Fibroblast of the conjunctiva (primary cell): ENCODE data around the gene MCM10.

Source experiments
- DNase-seq: peaks from one replicate; pipeline ENCODE4 v3.0.0-alpha.2; 2010; ENCODE audit warnings: low read depth

Gene MCM10

DNA sequence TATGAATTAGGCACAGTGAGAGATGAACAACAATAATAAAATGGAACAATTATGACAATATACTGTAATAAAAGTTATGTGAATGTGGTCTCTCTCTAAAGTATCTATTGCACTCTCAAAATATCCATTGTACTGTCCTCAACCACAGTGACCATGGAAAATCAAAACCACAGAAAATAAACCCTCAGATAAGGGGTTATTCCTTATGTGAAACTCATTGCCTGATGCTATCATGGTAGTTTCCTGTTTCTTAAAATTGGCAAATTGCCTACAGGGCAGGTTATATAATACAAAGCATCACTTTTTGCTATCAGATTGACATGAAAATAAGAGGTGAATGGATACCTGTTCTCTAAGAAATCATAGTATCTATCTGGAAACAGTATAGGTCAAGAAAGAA, 3.8 kb downstream of the MCM10 start:
- DNase-seq, result no peak

DNA sequence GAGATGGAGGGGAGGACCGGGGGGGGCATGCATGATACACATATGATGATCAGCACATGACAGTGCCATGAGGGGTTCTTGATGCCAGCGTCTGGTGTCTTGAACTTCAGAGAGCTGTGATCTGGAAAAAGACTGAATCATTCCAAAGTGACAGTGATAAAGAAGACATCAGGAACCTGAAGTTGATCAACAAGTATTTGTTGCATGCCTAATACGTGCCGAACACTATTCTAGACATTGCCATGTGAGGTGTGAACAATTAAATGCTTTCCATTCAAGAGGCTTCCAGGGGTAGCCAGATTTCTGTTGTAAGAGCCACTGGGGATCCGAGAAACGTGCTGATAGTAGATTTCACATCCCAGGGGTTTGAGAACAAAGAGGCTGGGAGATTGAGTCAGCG, 6.2 kb downstream of the MCM10 start:
- DNase-seq, result no peak

DNA sequence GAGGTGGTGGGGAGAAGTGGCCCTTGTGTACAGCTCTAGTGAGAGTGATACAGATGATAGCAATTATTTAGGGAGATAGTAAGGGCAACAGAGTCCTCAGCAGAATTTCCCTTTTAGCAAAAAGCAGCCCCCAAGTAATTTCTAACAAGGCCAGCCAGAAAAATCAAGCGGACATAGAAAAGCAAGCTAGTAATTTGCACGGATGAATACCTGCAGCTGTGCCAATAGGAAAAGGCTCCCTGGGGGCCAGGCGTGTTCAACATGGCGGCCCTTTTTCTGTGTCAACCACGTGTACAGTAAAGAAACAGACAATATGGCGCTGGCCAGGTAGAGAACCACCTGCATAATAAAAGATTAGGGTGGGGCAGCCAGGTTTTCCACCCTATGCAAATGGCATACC, 7.4 kb downstream of the MCM10 start:
- DNase-seq, result no peak

DNA sequence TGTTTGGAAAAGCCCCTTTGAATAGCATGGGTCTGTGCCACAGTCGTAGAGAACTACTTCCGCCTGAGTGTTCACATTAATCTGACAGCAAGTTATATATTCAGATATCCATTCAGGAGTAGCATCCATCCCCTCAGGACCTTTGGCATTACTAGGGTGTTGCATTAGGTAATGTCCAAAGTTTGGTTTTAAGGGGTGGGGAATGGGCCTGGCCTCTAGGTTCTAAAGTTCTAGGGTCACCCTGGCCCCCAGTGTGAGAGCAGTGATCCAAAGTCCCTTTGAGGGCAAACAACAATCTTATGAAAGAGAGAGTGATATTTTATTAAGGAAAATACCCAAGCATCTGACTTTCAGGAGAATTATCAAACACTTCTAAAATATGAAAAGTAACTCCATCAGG, 12.3 kb downstream of the MCM10 start:
- no peak for DNase-seq

DNA sequence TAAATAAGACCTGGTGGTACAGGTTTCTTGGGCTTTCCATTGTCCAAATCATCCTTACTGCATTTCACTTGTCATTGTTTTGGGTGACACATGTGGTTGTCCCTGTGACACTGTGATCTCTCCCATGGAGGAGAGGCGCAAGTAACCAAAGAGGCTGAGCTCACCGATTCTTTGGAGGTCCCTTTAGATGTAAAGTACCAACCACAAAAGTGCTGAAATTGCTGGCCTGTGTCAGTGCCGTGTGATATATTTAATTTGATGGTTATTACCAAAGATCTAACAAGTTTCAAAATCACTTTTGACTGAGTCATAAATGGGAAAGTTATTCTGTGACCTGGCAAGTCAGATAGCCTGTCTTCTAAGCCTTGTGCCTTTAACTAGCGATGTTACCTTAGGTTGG, 19.4 kb downstream of the MCM10 start:
- DNase-seq, result no peak

DNA sequence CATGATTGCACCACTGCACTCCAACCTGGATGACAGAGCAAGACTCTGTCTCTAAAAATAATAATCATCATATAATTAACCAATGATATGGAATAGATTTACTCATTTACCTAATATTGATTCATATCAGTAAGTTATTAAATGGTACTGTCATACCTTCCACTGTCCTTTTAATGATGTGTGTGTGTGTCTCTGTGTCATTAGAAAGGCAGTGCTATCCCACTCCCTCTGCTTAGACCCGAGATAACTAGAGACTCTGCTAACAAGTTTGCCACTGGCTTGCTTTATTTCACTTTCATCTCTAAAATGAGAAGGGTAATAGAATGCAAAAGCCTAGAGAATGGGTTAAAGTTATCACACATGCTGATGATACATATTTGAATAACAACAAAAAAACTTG, 21.1 kb downstream of the MCM10 start:
- DNase-seq, result no peak

DNA sequence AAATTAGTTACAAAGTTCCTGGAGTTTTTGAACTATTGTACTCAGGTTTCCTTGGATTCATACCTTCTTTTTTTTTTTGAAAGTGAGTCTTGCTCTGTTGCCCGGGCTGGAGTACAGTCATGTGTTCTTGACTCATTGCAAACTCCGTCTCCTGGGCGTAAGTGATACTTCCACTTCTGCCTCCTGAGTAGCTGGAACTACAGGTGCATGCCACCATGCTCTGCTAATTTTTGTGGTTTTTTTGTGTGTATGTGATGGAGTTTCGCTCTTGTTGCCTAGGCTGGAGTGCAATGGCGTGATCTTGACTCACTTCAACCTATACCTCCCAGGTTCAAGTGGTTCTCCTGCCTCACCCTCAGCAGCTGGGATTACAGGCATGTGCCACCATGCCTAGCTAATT, 22.3 kb downstream of the MCM10 start:
- DNase-seq, result no peak

DNA sequence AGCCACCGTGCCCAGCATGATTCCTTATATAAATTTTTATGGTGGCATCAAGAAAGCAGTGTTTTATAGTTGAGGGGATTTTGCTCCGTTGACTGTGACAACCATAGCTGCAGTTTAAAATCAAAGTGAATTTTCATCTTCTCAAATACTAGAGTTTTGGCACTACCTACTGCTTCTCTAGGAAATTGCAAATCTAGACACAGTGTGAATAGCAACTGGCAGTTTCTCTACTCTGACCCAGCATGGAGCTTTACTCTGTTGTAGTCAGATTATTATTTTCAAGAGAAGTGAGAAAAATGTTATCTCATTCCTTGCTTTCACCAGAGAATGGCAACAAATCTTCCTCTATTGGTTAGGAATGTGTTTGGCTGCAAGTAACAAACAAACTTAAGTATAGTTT, 22.9 kb downstream of the MCM10 start:
- no peak for DNase-seq

DNA sequence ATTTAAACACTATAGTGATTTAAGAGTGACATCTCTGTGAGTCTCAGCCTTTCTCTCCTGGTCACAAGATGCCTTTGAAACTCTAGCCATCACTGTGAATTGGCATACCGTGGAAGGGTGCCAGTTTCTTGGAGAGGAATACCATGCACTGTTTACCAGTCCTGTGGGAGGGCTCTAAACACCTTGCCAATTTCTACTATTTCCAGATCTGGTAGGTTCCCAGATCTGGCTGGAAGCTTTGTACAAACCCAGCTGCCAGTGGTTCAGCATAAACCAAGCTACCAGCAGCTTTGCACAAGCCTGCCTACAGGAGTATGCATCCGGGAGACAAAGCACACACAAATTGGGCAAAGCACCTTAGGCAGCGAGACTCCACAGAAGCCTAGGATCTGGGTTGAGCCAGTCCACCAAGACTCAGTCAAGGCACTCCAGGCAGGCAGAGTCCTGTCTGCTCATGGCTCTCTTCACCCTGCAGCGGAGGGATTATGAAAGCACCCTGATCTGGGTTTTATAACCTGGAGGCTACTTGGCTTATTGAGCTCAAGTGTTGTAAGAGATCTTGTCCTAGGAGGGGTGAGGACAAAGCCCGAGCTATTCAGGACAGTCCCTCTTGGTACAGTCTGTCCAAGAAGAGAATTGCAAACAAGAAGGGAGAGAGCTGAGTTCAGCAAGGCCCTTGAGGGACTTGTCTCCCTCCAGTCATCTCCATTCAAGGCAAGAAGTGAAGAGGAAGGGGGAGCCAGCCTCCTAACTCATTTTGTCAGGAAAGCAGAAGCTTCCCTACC, 23.6 kb downstream of the MCM10 start:
- no peak for DNase-seq

DNA sequence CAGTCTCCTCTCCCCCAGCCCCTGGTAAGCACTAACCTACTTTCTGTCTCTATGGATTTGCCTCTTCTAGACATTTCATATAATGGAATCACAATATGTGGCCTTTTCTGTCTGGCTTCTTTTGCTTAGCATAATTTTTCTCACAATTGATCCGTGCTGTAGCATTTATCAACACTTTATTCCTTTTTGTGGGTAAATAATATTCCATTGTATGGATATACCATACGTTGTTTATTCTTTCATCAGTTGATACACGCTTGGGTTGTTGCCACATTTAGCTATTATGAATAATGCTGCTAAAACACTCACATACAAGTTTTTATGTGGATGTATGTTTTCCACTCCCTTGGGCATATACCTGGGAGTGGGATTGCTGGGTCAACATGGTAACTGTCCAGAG, 25.8 kb downstream of the MCM10 start:
- DNase-seq, result no peak

DNA sequence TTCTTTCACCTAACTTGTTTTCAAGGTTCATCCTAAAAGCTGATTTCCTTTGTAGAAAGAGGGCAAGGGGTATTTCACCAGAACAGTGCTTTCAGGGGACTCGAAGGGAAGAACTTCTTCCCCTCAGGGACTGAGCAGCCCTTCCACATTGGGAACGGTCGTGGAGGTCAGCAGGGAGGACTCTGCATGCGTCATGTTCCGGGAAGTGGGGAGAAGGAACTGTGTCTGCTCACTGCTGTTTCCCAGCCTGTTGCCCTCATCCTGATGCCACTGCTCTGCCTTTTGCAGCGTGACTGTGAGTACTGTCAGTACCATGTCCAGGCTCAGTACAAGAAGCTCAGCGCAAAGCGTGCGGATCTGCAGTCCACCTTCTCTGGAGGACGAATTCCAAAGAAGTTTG, 27.2 kb downstream of the MCM10 start:
- DNase-seq, result no peak

DNA sequence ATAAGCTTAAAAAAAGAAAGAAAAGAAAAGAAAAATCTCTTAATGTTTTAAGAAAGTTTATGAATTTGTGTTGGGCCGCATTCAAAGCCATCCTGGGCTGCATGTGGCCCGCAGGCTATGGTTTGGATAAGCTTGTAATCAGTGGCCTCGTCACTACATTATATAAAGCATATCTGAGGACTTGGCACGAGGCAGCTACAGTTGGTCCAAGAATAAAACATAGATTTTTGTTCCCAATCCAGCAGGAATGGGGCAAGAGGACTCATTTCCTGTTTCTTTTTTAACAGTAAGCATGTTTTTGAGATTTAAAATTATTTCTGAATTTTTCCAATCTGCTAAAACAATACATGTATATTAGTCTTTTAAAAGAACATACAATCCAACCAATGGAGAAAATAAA, 28.6 kb downstream of the MCM10 start:
- DNase-seq, result no peak

DNA sequence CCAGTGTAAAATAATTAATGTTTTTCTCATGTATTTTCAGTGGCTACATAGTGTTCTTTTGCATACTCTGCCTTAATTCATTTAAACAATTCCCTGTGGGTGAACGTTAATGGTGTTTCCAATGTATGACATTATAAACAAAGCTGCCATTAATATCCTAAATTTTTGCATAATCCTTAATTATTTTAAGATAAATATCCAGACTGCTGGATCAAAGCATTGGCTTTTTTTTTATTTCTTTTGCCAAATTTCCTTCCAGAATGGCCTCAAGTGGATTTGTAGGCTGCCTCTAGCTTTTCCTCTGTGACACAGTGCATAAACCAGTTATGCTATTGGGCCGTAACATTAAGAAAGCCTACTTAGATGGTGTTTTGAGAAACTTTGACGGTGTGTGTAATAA, 29.5 kb downstream of the MCM10 start:
- no peak for DNase-seq

DNA sequence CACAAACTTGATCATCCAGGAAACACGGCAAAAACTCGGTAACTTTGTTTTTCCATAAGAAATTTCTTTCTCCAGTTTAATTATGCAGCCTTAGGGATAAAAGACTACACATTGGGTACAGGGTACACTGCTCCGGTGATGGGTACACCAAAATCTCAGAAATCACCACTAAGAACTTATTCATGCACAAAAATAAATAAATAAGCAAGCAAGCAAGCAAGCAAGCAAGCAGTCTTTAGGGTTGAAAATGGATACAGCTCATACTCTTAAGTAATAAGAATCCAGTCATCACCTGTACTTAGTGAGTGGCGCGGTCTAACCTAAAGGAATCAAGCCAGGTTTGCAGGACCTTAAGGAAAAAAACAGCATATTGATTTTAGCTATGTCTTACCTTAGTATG, 30.0 kb downstream of the MCM10 start:
- DNase-seq, result no peak

DNA sequence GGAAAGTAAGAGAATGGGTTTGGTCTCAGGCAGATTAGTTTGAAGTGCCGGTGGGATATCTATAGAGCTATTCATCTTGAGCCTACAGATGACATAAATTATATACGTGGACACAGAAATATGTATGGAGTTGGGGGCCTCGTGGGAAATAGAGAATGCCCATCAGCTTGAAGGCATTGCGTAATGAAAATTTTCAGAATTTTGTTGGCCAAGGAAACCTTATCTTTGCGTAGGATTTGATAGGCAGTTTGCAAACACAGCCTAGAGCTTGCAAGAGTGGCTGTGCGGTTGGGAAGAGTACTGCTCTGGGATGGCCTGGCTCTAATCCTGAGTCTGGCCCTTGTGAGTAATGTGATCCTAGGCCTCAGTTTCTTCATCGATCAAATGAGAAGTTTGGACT, 32.3 kb downstream of the MCM10 start:
- no peak for DNase-seq

DNA sequence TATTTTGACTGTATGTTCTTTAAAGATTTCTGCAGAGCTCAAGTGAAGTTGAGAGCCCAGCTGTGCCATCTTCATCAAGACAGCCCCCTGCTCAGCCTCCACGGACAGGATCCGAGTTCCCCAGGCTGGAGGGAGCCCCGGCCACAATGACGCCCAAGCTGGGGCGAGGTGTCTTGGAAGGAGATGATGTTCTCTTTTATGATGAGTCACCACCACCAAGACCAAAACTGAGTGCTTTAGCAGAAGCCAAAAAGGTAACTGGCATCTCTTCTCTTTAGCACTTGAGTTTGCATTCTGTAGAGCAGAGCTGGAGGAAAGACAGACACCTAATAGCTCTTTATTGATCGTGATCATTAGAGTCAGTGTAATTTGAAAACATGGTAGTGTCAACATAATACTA, 33.7 kb downstream of the MCM10 start:
- DNase-seq, result no peak

DNA sequence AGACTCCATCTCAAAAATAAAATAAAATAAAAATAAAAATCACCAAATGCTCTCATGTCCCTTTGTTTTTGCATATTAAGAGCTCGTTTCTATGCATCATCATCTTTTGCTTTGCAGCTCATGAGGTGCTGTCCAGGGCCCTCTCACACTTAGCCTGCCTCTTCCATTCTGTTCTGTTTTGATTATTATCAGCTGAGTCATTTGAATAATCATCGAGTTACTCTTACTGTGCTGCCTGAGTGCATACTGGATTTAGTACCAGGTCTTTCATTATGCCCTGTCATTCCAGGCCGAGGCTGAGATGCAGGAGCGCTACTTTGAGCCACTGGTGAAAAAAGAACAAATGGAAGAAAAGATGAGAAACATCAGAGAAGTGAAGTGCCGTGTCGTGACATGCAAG, 39.8 kb downstream of the MCM10 start:
- DNase-seq, result no peak

DNA sequence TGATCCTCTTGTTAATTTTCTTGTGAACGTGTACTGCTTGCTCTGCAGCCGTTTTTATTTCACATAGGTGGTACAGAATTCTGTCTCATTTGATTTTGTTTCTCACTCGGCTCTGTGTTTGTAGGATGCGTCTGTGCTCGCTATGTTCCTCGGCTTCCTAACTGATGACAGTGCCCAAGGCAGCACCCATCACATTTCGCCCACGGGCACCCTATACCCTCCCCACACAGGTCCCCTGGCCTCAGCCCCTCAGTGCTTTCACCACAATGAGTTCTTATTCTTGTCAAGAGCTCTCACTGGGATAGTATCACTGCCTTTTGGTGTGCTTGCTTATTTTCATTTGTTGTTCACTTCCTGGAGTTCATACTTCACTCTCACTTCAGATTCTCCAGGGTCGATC, 44.7 kb downstream of the MCM10 start:
- DNase-seq, result no peak

DNA sequence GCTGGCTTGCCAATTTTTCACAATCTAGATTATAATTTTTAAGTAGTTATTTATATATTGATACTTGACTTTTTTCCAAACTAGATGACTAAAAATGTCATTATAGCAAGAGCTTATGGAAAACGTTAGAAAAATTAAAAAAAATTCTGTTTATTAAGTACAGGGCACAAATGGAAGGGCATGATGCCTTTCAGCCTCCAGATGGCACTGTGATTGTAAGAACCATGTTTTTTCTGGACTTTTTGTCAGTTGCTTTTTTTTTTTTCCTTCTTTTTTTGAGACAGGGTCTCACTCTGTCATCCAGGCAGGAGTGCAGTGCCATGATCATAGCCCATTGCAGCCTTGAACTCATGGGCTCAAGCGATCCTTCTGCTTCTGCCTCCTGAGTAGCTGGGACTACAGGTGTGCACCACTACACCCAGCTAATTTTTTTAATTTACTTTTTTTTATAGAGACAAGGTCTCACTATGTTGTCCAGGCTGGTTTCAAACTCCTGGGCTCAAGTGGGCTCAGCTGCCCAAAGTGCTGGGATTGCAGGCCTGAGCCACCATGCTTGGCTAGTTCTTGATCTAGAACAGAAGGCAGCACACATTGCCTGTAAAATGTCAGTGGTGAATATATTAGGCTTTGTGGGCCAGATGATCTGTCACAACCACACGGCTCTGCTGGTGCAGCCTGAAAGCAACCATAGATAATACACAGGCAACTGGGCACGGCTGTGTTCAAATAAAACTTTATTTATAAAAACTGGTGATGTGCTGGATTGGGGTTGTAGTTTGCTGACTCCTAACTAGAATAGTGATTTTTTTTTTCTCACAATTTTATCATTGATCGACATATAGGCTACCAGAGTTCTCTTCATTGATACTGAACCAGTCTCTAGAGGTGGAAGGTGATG, 45.4 kb downstream of the MCM10 start:
- peak; percentile 51 for DNase-seq

DNA sequence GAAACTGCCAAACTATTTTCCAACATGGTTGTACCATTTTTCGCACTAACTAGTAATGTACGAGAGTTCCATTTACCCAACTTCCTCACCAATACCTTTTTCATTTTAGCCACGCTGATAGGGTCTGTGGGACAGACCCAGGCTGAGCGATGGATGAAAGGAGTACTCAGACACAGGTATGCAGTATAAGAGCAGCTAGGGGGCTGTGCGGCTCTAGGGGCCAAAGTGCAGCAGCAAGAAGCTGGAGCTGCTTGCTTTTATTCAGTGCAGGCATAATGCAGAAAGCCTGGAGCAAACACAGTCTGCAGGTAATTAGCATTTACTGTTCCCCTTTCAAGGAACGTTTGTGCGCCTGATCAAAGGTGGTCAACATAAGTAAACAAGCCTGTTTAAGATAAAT, 51.8 kb downstream of the MCM10 start:
- no peak for DNase-seq

DNA sequence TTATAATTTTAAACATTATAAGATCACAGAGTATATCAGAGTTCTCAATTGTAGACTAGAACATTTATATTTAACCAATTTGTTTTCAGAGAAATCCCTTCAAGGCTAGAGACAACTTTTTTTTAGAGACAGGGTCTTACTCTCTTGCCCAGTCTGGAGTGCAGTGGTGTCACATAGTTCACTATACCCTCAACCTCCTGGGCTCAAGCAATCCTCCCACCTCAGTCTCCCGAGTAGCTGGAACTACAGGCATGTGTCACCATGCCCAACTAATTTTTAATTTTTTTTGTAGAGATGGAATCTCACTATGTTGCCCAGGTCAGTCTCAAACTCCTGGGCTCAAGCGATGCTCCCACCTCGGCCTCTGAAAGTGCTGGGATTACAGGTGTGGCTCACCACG, 57.5 kb downstream of the MCM10 start:
- no peak for DNase-seq

DNA sequence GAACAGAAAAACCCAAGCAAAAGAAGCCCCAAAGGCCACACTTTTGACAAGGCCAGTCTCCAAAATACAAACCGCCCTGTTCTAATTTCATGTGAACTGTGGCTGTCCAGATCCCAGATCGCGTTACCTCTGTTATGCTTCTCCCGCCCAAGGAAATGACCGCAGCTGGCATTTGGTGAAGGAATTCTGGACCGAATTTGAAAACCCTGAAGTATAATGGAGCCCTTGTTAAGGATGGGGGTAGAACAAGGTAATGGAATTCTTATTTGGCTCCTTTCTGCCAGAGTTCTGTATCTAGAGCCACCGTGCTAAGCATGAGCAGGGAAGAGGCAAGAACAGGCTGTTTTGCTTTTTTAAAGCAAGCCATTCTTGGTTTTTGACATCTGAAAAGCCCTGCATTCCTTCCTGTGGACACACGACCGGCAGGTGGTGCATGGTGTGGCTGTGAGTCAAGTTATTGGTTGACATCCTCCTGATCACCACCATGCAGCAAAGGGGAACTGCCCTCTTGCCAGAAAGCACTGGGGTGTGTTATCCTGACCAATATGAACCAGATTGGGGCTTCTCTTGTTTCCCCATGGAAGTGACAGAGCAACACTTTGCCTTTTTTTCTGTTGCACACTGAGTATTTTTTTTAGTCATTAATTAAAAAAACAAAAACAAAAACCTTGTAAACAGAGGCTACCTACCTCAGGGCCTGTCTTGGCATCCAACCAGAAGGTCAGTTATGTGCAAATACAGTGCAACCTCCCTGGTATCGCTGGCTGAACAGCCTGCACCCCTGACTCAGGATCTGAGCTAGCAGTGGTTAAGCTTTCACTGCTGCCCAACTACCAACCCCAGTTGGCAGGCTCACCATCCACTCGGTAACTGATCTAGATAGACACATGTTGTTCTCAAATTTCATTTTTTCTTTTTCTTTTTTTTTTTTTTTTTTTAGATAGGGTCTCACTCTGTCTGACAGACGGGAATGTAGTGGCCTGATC, 58.6 kb downstream of the MCM10 start:
- DNase-seq, result no peak
